B cell (primary cell): ENCODE results near the gene LBX2.
A peak's percentile ranks its signal among the peaks of the same experiment; 100 is the strongest.

Experiments
- CTCF ChIP-seq: fragments of 200-600 bp; IDR thresholded peaks from one replicate; pipeline ENCODE4 v1.8.0; 2022; ENCODE audit warnings: antibody characterized with exemption, mild to moderate bottlenecking
- EZH2 ChIP-seq: IDR thresholded peaks from 2 replicates; pipeline ENCODE4 v1.6.1; 2012; ENCODE audit warnings: borderline replicate concordance, low read depth, mild to moderate bottlenecking, moderate library complexity, low read length; ENCODE audit not compliant: insufficient read depth, poor library complexity, severe bottlenecking

GRCh38 chr2:74544634-74545033 lies 45.2 kb upstream of the LBX2 start:
- peak; percentile 21 for TF ChIP-seq CTCF
- TF ChIP-seq EZH2, result no peak
